K562 (cell line): ENCODE measurements around the gene NRXN2. TPM values are rescaled to one million over a fixed set of nuclear protein-coding genes. Genes with fewer than 3 reads are reported as not detected.
A peak's percentile ranks its signal among the peaks of the same experiment; 100 is the strongest.

Experiments
- CEBPG ChIP-seq, 3 experiments: fragments of 200-800 bp in 1 of 3; sonication (Bioruptor generic) in 1 of 3; sonication (generic) in 1 of 3; formaldehyde crosslinking in 1 of 3; IDR thresholded peaks in 2 of 3; conservative IDR thresholded peaks in 1 of 3; 2 replicates each; pipeline versions ENCODE4 v1.6.1 to v1.8.0; 2016 to 2022; ENCODE audit warnings: missing compliant biosample characterization in 2 of 3, missing genetic modification characterization in 2 of 3, mild to moderate bottlenecking in 1 of 3, missing genetic modification reagents in 1 of 3
- FOXJ3 ChIP-seq: sonication (generic); formaldehyde crosslinking; IDR thresholded peaks from 2 replicates; pipeline ENCODE4 v1.4.0; 2020; ENCODE audit warnings: mild to moderate bottlenecking, missing genetic modification reagents
- MAFG ChIP-seq: fragments of 450-650 bp; conservative IDR thresholded peaks from 2 replicates; pipeline ENCODE4 v1.6.1; 2016; ENCODE audit warnings: missing genetic modification characterization, missing compliant biosample characterization
- MED1 ChIP-seq: sonication (generic); formaldehyde crosslinking; IDR thresholded peaks from 2 replicates; pipeline ENCODE4 v1.8.1; 2023; ENCODE audit warnings: missing genetic modification reagents, borderline replicate concordance
- MTA2 ChIP-seq: fragments of 450-650 bp; IDR thresholded peaks from 2 replicates; pipeline ENCODE4 v1.6.1; 2016; ENCODE audit warnings: low read depth
- OTX1 ChIP-seq: fragments of 450-650 bp; formaldehyde crosslinking; IDR thresholded peaks from 2 replicates; pipeline ENCODE4 v1.4.0; 2022; ENCODE audit warnings: mild to moderate bottlenecking
- POLR3A ChIP-seq: IDR thresholded peaks from 2 replicates; pipeline ENCODE4 v1.6.1; 2011; ENCODE audit warnings: borderline replicate concordance, mild to moderate bottlenecking, moderate library complexity; ENCODE audit not compliant: insufficient read length, insufficient read depth; ENCODE audit errors: extremely low read depth
- TAL1 ChIP-seq: fragments of 450-650 bp; IDR thresholded peaks from 2 replicates; pipeline ENCODE4 v1.6.1; 2016; ENCODE audit warnings: mild to moderate bottlenecking
- ZNF280A ChIP-seq: fragments of 450-650 bp; IDR thresholded peaks from 2 replicates; pipeline ENCODE4 v1.6.1; 2018; ENCODE audit warnings: mild to moderate bottlenecking, low read depth; ENCODE audit not compliant: partially characterized antibody
- ZNF655 ChIP-seq: fragments of 250-450 bp; sonication (Bioruptor Pico); IDR thresholded peaks from 2 replicates; pipeline ENCODE4 v1.5.0; 2021
- polyA plus RNA-seq, 8 experiments: library from polyadenylated mRNA; depleted of rRNA in 4 of 8; stranded (reverse) in 5 of 8; unstranded in 3 of 8; fragments of >200 nt; fragmentation: Nextera tagmentation in 2 of 8; fragmentation: Illumina TruSeq in 1 of 8; extraction: Ambion mirVana in 2 of 8; extraction: Trizol in 1 of 8; gene quantifications; 2 replicates each; pipeline versions ENCODE4 v1.2.1 to v1.2.3, GENCODE V29; 2011 to 2014; ENCODE audit warnings: inconsistent platforms in 1 of 8, missing spikeins in 1 of 8
- total RNA-seq, 7 experiments: library from RNA; depleted of rRNA in 6 of 7; stranded (reverse); fragments of >200 nt in 6 of 7; fragmentation: Illumina TruSeq in 2 of 7; extraction: Trizol in 2 of 7; gene quantifications; 2 replicates each; pipeline versions ENCODE4 v1.2.1 to v1.2.3, GENCODE V29; 2011 to 2021; ENCODE audit warnings: low replicate concordance in 1 of 7
- TF ChIP-seq, protein P1 (sequence below), 2 experiments: fragments of 450-650 bp in 1 of 2; sonication (generic) in 1 of 2; formaldehyde crosslinking in 1 of 2; IDR thresholded peaks; 2 replicates each; pipeline versions ENCODE4 v1.7.1 to v1.9.0; 2016 to 2022; ENCODE audit warnings: inconsistent platforms in 1 of 2, mild to moderate bottlenecking in 1 of 2, missing genetic modification reagents in 1 of 2
- TF ChIP-seq, protein P2 (sequence below): IDR thresholded peaks from 3 replicates; pipeline ENCODE4 v1.6.1; 2011; ENCODE audit warnings: borderline replicate concordance, mild to moderate bottlenecking; ENCODE audit not compliant: insufficient read length, insufficient read depth

NRXN2 gene
- total and polyA plus RNA-seq, 9 of the 15 experiments (the other 6 are each of a cell fraction or from before 2014, with no cell fraction given), result 0.07 to 0.47 (median 0.15) TPM; not detected in 4

DNA sequence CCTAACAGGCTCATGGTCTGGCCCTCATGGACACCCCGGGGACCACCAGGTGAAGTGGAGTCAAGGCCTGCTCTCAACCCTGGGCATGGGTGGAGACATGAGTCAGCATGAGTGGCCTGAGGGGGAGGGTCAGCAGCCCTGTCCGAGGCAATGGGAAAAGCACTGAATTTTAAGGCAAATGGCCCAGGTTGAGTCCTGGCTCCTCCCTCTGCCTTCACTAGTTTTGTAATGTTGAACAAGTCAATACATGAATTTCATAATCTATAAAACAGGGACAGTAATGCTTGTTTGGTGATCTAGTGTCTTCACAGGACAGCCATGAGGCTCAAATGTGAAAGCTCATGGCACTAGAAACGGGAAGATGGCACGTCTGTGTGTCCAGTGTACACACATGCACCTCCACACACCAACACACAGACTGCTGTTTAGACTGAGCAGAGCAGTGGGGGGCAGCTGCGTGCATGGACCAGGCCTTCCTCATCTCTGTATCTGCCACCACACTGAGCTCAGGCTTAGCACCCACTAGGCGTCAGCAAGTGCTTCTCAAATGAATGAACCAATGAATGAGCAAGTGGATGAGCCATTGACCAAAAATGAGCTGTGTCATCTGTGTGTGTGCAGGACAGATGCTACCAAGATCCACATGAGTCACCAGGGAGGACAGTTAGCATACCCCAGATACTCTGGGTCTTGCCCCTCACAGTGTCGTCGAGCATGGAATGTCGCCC lies 63.4 kb downstream of the NRXN2 start (continued):
- TF ChIP-seq, protein P1, sequence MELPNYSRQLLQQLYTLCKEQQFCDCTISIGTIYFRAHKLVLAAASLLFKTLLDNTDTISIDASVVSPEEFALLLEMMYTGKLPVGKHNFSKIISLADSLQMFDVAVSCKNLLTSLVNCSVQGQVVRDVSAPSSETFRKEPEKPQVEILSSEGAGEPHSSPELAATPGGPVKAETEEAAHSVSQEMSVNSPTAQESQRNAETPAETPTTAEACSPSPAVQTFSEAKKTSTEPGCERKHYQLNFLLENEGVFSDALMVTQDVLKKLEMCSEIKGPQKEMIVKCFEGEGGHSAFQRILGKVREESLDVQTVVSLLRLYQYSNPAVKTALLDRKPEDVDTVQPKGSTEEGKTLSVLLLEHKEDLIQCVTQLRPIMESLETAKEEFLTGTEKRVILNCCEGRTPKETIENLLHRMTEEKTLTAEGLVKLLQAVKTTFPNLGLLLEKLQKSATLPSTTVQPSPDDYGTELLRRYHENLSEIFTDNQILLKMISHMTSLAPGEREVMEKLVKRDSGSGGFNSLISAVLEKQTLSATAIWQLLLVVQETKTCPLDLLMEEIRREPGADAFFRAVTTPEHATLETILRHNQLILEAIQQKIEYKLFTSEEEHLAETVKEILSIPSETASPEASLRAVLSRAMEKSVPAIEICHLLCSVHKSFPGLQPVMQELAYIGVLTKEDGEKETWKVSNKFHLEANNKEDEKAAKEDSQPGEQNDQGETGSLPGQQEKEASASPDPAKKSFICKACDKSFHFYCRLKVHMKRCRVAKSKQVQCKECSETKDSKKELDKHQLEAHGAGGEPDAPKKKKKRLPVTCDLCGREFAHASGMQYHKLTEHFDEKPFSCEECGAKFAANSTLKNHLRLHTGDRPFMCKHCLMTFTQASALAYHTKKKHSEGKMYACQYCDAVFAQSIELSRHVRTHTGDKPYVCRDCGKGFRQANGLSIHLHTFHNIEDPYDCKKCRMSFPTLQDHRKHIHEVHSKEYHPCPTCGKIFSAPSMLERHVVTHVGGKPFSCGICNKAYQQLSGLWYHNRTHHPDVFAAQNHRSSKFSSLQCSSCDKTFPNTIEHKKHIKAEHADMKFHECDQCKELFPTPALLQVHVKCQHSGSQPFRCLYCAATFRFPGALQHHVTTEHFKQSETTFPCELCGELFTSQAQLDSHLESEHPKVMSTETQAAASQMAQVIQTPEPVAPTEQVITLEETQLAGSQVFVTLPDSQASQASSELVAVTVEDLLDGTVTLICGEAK (IDR thresholded peaks at IDR 0.05), result no peak
- TF ChIP-seq, protein P1 (CRISPR knock-in tag; IDR thresholded peaks at IDR 0.05), result no peak
- TF ChIP-seq ZNF655 (CRISPR knock-in tag) (no peak), POLR3A (no peak), CEBPG (CRISPR knock-in tag; IDR thresholded peaks at IDR 0.05) (no peak), CEBPG (tag; conservative IDR thresholded peaks at IDR 0.05 in 1 of 2, IDR thresholded peaks at IDR 0.05 in 1 of 2) (0 out of 4 replicates have a peak, but pooled peaks of 1 of the 2 experiments have one; percentile 24), FOXJ3 (CRISPR knock-in tag) (no peak), ZNF280A (no peak), TAL1 (peak; percentile 36), OTX1 (CRISPR knock-in tag) (no peak), MAFG (tag) (peak; percentile 91), MTA2 (0 out of 2 replicates have a peak, but pooled peaks have one; percentile 25), MED1 (CRISPR knock-in tag) (no peak)
- TF ChIP-seq, protein P2, sequence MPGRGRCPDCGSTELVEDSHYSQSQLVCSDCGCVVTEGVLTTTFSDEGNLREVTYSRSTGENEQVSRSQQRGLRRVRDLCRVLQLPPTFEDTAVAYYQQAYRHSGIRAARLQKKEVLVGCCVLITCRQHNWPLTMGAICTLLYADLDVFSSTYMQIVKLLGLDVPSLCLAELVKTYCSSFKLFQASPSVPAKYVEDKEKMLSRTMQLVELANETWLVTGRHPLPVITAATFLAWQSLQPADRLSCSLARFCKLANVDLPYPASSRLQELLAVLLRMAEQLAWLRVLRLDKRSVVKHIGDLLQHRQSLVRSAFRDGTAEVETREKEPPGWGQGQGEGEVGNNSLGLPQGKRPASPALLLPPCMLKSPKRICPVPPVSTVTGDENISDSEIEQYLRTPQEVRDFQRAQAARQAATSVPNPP, result no peak
